Kidney tubule cell (primary cell): Measurements from ENCODE around the gene CTNNA2.
"Not testable (repeated sequence)": the region's sequence is repeated elsewhere in the genome, so short reads cannot be mapped to it uniquely, and the experiment has no call there.

Source experiments
- DNase-seq: peaks from one replicate; pipeline ENCODE4 v3.0.0-alpha.2; 2018; ENCODE audit warnings: low spot score

Gene CTNNA2

GRCh38 chr2:80147690-80148089 lies 634.8 kb downstream of the CTNNA2 start:
- DNase-seq = no peak

GRCh38 chr2:80148906-80149305 lies 636.1 kb downstream of the CTNNA2 start:
- DNase-seq = no peak

GRCh38 chr2:80149991-80150390 lies 637.1 kb downstream of the CTNNA2 start:
- no peak for DNase-seq

- no peak for DNase-seq
Measured at GRCh38 chr2:80151248-80151647, 638.4 kb downstream of the CTNNA2 start.

- DNase-seq = no peak
Measured at GRCh38 chr2:80151651-80152050, 638.8 kb downstream of the CTNNA2 start.

GRCh38 chr2:80153151-80153550 lies 640.3 kb downstream of the CTNNA2 start:
- DNase-seq = no peak

- DNase-seq = no peak
Measured at GRCh38 chr2:80153768-80154167, 640.9 kb downstream of the CTNNA2 start.

- no peak for DNase-seq
Measured at GRCh38 chr2:80154231-80154915, 641.5 kb downstream of the CTNNA2 start.

GRCh38 chr2:80164375-80164774 lies 651.5 kb downstream of the CTNNA2 start:
- DNase-seq = no peak

GRCh38 chr2:80166483-80167171 lies 653.8 kb downstream of the CTNNA2 start:
- DNase-seq = no peak

- no peak for DNase-seq
Measured at GRCh38 chr2:80167284-80167808, 654.5 kb downstream of the CTNNA2 start.

GRCh38 chr2:80168037-80168436 lies 655.2 kb downstream of the CTNNA2 start:
- no peak for DNase-seq

GRCh38 chr2:80168801-80169200 lies 656.0 kb downstream of the CTNNA2 start:
- no peak for DNase-seq

GRCh38 chr2:80169811-80170594 lies 657.2 kb downstream of the CTNNA2 start:
- no peak for DNase-seq

- DNase-seq = no peak
Measured at GRCh38 chr2:80185091-80185490, 672.2 kb downstream of the CTNNA2 start.

GRCh38 chr2:80186262-80186661 lies 673.4 kb downstream of the CTNNA2 start:
- DNase-seq = no peak

GRCh38 chr2:80187156-80187555 lies 674.3 kb downstream of the CTNNA2 start:
- DNase-seq = no peak

GRCh38 chr2:80190166-80190565 lies 677.3 kb downstream of the CTNNA2 start:
- no peak for DNase-seq

GRCh38 chr2:80193566-80193965 lies 680.7 kb downstream of the CTNNA2 start:
- DNase-seq = peak; percentile 31

- no peak for DNase-seq
Measured at GRCh38 chr2:80195034-80195433, 682.2 kb downstream of the CTNNA2 start.

- DNase-seq = no peak
Measured at GRCh38 chr2:80198042-80198441, 685.2 kb downstream of the CTNNA2 start.

- peak; percentile 8 for DNase-seq
Measured at GRCh38 chr2:80199504-80199903, 686.7 kb downstream of the CTNNA2 start.

- not testable (repeated sequence) for DNase-seq
Measured at GRCh38 chr2:80203929-80204328, 691.1 kb downstream of the CTNNA2 start.
